ENCODE measurements around the gene STK31. TPM values are rescaled to one million over a fixed set of nuclear protein-coding genes. Genes with fewer than 3 reads are reported as not detected.
"Not testable (repeated sequence)": the region's sequence is repeated elsewhere in the genome, so short reads cannot be mapped to it uniquely, and the experiment has no call there.

STK31 gene
- total RNA-seq, 4 donors from 2014 or later: 0.08 to 0.78 (median 0.27) TPM; not detected in 1

DNA sequence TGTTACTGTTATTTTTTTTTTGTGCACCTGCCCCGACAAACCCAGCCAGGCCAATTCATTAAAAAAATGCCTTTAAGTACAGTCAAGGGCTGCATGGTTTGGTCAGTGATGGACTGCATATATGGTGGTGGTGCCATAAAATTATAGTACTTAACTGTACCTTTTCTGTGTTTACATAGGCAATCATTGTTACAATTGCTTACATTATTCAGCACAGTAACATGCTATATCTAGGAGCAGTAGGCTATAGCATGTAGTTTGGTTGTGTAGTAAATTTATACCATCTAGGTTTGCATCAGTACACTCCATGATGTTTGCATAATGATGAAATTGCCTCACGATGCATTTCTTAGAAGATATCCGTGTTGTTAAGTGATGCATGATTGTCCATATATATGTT is 58.0 kb downstream of the STK31 start:
- 56 to 70% methylated on average over 3 of the region's 3 CpGs for WGBS, 2 donors
- DNase-seq (ENCODE audit: low spot score in 2 of 2): no peak
- H3K4me3 ChIP-seq (ENCODE audit: low read depth, poor library complexity, severe bottlenecking): no peak overlapping the region
- TF ChIP-seq POLR2A (IDR thresholded peaks at IDR 0.05): no peak
- intact Hi-C loops (cut with DNase I; ENCODE audit: low total_unique reads): no loop called here

DNA sequence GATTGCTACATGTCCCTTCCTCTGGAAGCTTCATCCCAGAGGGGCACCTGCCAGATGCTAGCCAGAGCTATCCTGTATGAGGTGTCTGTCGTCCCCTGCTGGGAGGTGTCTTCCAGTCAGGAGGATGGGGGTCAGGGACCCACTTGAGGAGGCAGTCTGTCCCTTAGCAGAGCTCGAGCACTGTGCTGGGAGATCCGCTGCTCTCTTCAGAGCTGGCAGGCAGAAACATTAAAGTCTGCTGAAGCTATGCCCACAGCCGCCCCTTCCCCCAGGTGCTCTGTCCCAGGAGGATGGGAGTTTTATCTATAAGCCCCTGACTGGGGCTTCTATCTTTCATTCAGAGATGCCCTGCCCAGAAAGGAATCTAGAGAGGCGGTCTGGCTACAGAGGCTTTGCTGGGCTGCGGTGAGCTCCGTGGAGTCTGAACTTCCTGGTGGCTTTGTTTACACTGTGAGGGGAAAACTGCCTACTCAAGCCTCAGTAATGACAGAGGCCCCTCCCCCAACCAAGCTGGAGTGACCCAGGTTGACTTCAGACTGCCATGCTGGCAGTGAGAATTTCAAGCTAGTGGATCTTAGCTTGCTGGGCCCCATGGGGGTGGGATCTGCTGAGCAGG is 69.3 kb downstream of the STK31 start:
- intact Hi-C loops (cut with DNase I; ENCODE audit: low total_unique reads); H3K4me3 ChIP-seq (ENCODE audit: low read depth, poor library complexity, severe bottlenecking); DNase-seq (ENCODE audit: low spot score in 2 of 2): not testable (repeated sequence)
- 84 to 94% methylated on average over 7 of the region's 7 CpGs for WGBS, 2 donors

DNA sequence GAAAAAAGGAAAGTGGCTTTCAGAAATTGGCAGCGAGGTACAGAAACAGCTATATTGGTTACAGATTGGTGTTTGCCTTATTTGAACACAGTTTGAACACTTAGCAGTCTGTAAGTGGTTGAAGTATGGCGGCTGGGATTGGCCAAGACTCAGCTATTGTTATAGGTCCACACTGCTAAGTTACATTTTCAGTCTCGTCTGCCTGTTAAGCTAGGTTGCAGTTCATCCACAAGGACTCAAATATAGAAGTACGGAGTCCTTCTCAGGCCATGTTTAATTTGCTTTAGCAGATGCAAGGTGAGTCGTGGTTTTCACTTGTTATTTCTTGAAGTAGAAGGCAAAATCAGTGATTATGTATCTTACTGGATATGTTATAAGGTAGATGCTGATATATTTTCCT is 73.1 kb downstream of the STK31 start:
- no peak overlapping the region for H3K4me3 ChIP-seq (ENCODE audit: low read depth, poor library complexity, severe bottlenecking)
- TF ChIP-seq POLR2A (IDR thresholded peaks at IDR 0.05): no peak
- TF ChIP-seq, protein P1, sequence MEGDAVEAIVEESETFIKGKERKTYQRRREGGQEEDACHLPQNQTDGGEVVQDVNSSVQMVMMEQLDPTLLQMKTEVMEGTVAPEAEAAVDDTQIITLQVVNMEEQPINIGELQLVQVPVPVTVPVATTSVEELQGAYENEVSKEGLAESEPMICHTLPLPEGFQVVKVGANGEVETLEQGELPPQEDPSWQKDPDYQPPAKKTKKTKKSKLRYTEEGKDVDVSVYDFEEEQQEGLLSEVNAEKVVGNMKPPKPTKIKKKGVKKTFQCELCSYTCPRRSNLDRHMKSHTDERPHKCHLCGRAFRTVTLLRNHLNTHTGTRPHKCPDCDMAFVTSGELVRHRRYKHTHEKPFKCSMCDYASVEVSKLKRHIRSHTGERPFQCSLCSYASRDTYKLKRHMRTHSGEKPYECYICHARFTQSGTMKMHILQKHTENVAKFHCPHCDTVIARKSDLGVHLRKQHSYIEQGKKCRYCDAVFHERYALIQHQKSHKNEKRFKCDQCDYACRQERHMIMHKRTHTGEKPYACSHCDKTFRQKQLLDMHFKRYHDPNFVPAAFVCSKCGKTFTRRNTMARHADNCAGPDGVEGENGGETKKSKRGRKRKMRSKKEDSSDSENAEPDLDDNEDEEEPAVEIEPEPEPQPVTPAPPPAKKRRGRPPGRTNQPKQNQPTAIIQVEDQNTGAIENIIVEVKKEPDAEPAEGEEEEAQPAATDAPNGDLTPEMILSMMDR (IDR thresholded peaks at IDR 0.05): no peak
- 77 to 80% methylated on average over 5 of the region's 5 CpGs for WGBS, 2 donors
- intact Hi-C loops (cut with DNase I; ENCODE audit: low total_unique reads): no loop called here
- no peak for DNase-seq (ENCODE audit: low spot score in 2 of 2)

DNA sequence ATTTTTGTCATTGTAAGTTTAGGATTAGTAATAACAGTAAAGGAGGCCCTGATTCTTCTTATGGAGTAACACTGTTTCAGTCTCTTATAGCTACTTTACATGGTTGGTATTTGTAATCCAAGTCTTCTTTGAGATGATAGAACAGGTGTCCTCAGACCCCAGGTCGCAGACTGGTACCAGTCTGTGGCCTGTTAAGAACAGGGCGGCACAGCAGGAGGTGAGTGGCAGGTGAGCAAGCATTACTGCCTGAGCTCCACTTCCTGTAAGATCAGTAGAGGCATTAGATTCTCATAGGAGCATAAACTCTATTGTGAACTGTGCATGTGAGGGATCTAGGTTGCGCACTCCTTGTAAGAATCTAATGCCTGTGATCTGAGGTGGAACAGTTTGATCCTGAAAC is 77.3 kb downstream of the STK31 start:
- TF ChIP-seq, protein P1 (IDR thresholded peaks at IDR 0.05): no peak
- TF ChIP-seq POLR2A (IDR thresholded peaks at IDR 0.05): no peak
- DNase-seq (ENCODE audit: low spot score in 2 of 2): no peak
- H3K4me3 ChIP-seq (ENCODE audit: low read depth, poor library complexity, severe bottlenecking): no peak overlapping the region
- WGBS, 2 donors: 86 to 90% methylated on average over 3 of the region's 3 CpGs
- intact Hi-C loops (cut with DNase I; ENCODE audit: low total_unique reads): no loop called here

DNA sequence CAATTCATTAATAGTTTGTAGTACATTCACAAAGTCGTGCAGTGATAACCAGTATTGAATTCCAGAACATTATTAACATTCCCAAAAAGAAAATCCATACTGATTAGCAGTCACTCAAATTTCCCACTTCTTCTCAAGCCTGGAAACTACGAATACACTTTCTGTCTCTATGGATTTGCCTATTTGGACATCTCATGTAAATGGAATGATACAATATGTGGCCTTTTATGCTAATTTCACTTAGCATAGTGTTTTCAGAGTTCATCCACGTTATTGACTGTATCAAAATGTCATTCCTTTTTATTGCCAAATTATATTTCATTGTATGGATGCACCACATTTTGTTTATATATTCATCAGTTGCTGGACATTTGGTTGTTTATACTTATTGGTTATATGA is 78.8 kb downstream of the STK31 start:
- TF ChIP-seq, protein P1 (IDR thresholded peaks at IDR 0.05): no peak
- TF ChIP-seq POLR2A (IDR thresholded peaks at IDR 0.05): no peak
- intact Hi-C loops (cut with DNase I; ENCODE audit: low total_unique reads): no loop called here
- WGBS, 2 donors: 71 to 79% methylated on average over 3 of the region's 3 CpGs
- H3K4me3 ChIP-seq (ENCODE audit: low read depth, poor library complexity, severe bottlenecking): no peak overlapping the region
- no peak for DNase-seq (ENCODE audit: low spot score in 2 of 2)

DNA sequence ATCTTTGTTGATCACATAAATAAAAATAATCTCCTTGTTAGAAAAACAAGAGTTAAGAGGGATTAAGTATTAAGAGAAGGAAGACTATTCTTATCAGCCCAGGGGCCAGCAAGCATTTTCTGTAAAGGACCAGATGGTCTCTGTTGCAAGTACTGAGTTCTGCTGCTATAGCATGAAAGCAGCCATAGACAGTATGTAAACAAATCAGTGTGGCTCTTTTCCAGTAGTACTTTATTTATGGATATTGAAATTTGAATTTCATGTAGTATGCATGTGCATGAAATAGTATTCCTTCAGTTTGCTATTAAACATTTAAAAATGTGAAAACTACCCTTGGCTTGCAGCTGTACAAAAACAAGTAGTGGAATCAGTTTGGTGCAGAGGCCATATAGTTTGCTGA is 81.7 kb downstream of the STK31 start:
- intact Hi-C loops (cut with DNase I; ENCODE audit: low total_unique reads): no loop called here
- TF ChIP-seq, protein P1 (IDR thresholded peaks at IDR 0.05): no peak
- H3K4me3 ChIP-seq (ENCODE audit: low read depth, poor library complexity, severe bottlenecking): no peak overlapping the region

DNA sequence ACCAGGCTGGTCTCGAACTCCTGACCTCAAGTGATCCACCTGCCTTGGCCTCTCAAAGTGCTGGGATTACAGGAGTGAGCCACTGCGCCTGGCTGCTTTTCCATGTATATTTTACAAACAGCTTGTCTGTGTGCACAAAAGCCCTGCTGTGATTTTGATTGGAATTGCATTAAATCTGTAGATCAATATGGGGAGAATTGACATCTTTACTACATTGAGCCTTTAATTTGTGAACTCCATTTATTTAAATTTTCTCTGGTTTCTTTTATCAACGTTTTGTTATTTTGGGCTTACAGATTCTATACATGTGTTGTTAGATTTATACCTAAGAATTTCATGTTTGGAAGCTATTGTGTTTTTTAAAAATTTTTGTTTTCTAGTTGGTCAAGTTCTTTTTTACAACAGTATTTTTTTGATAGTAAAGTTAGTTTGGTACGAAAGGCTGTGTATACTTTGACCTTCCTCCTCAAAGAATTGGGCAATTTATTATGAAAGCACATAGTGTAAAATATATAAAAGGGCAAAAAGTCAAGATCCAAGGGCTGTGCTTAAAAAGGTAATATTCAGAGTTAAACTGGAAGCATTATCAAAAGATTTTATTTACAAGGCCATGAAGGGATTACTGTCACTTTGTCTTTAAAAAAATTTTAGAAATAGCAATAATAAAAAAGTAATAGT is 92.8 kb downstream of the STK31 start:
- 76 to 80% methylated on average over 4 of the region's 4 CpGs for WGBS, 2 donors
- DNase-seq (ENCODE audit: low spot score in 2 of 2): no peak
- H3K4me3 ChIP-seq (ENCODE audit: low read depth, poor library complexity, severe bottlenecking): no peak overlapping the region
- no peak for TF ChIP-seq POLR2A (IDR thresholded peaks at IDR 0.05)
- TF ChIP-seq, protein P1 (IDR thresholded peaks at IDR 0.05): no peak
- intact Hi-C loops (cut with DNase I; ENCODE audit: low total_unique reads): no loop called here

More for the DNA sequence above, 81.7 kb downstream of the STK31 start:
- no peak for DNase-seq (ENCODE audit: low spot score in 2 of 2)

All from lower leg skin (tissue), 4 donors.